H9 (cell line): ENCODE data around the gene LILRB1. TPM values are rescaled to one million over a fixed set of nuclear protein-coding genes. Genes with fewer than 3 reads are reported as not detected.

Experiments
- DNase-seq: peaks from one replicate; pipeline ENCODE4 v3.0.0-alpha.2; 2017
- H2AFZ ChIP-seq: one replicate; pipeline ENCODE4 v1.6.1; 2013; ENCODE audit warnings: mild to moderate bottlenecking, low read length, control low read depth, moderate library complexity
- H2AK5ac ChIP-seq: 2 replicates; pipeline ENCODE4 v1.6.1; 2013; ENCODE audit warnings: low read length, control low read depth, mixed read lengths; ENCODE audit not compliant: insufficient read length
- H2BK120ac ChIP-seq: one replicate; pipeline ENCODE4 v1.6.1; 2013; ENCODE audit warnings: low read depth, mild to moderate bottlenecking, low read length, control low read depth, inconsistent platforms; ENCODE audit not compliant: poor library complexity, severe bottlenecking
- H2BK12ac ChIP-seq: 2 replicates; pipeline ENCODE4 v1.6.1; 2013; ENCODE audit warnings: low read length, control low read depth, mixed read lengths, low read depth; ENCODE audit not compliant: insufficient read length
- H2BK15ac ChIP-seq: 2 replicates; pipeline ENCODE4 v1.6.1; 2013; ENCODE audit warnings: low read depth, low read length, control low read depth
- H2BK20ac ChIP-seq: one replicate; pipeline ENCODE4 v1.6.1; 2013; ENCODE audit warnings: low read depth, mild to moderate bottlenecking, low read length, control low read depth, inconsistent platforms; ENCODE audit not compliant: poor library complexity, severe bottlenecking
- H2BK5ac ChIP-seq: 2 replicates; pipeline ENCODE4 v1.6.1; 2013; ENCODE audit warnings: low read length, control low read depth, mixed read lengths; ENCODE audit not compliant: insufficient read length
- H3K14ac ChIP-seq: 2 replicates; pipeline ENCODE4 v1.6.1; 2013; ENCODE audit warnings: low read length, control low read depth; ENCODE audit not compliant: insufficient read depth
- H3K18ac ChIP-seq: 2 replicates; pipeline ENCODE4 v1.6.1; 2013; ENCODE audit warnings: low read depth, mild to moderate bottlenecking, mixed read lengths, low read length, control low read depth; ENCODE audit not compliant: insufficient read length
- H3K23ac ChIP-seq: 2 replicates; pipeline ENCODE4 v1.6.1; 2013; ENCODE audit warnings: low read length, control low read depth, mixed read lengths, low read depth; ENCODE audit not compliant: insufficient read length
- H3K23me2 ChIP-seq: 2 replicates; pipeline ENCODE4 v1.6.1; 2013; ENCODE audit warnings: low read depth, mild to moderate bottlenecking, mixed read lengths, low read length, control low read depth; ENCODE audit not compliant: insufficient read length, poor library complexity, severe bottlenecking
- H3K27ac ChIP-seq: 2 replicates; pipeline ENCODE4 v1.5.1; 2013; ENCODE audit warnings: low read length, control low read depth, mixed read lengths, low read depth; ENCODE audit not compliant: insufficient read length
- H3K27me3 ChIP-seq: 2 replicates; pipeline ENCODE4 v1.6.1; 2013; ENCODE audit warnings: low read length, control low read depth, inconsistent platforms; ENCODE audit not compliant: insufficient read depth
- H3K4ac ChIP-seq: 2 replicates; pipeline ENCODE4 v1.6.1; 2013; ENCODE audit warnings: low read depth, mild to moderate bottlenecking, control low read depth, inconsistent platforms, low read length, moderate library complexity
- H3K4me1 ChIP-seq: 2 replicates; pipeline ENCODE4 v1.6.1; 2013; ENCODE audit warnings: low read length, control low read depth, inconsistent platforms; ENCODE audit not compliant: insufficient read depth
- H3K4me2 ChIP-seq: 2 replicates; pipeline ENCODE4 v1.6.1; 2013; ENCODE audit warnings: low read length, control low read depth, mixed read lengths; ENCODE audit not compliant: insufficient read length, insufficient read depth
- H3K56ac ChIP-seq: 2 replicates; pipeline ENCODE4 v1.6.1; 2013; ENCODE audit warnings: low read depth, mild to moderate bottlenecking, mixed read lengths, low read length, control low read depth; ENCODE audit not compliant: insufficient read length
- H3K79me1 ChIP-seq: 2 replicates; pipeline ENCODE4 v1.6.1; 2013; ENCODE audit warnings: low read depth, mild to moderate bottlenecking, moderate library complexity, low read length, control low read depth, inconsistent platforms; ENCODE audit not compliant: insufficient read depth, poor library complexity, severe bottlenecking
- H3K79me2 ChIP-seq: 2 replicates; pipeline ENCODE4 v1.6.1; 2013; ENCODE audit warnings: low read length, control low read depth, inconsistent platforms; ENCODE audit not compliant: insufficient read depth
- H3K9ac ChIP-seq: 2 replicates; pipeline ENCODE4 v1.6.1; 2013; ENCODE audit warnings: low read length, control low read depth, mixed read lengths; ENCODE audit not compliant: insufficient read length; ENCODE audit errors: extremely low read depth
- H3K9me3 ChIP-seq: one replicate; pipeline ENCODE4 v1.6.1; 2013; ENCODE audit warnings: low read depth, low read length, inconsistent platforms; ENCODE audit not compliant: control insufficient read depth
- H3T11ph ChIP-seq: one replicate; pipeline ENCODE4 v1.6.1; 2013; ENCODE audit warnings: mild to moderate bottlenecking, low read length, control low read depth, inconsistent platforms
- H4K20me1 ChIP-seq: one replicate; pipeline ENCODE4 v1.6.1; 2013; ENCODE audit not compliant: control insufficient read depth, insufficient read length, insufficient read depth
- H4K5ac ChIP-seq: 2 replicates; pipeline ENCODE4 v1.6.1; 2013; ENCODE audit warnings: low read depth, mild to moderate bottlenecking, mixed read lengths, low read length, control low read depth; ENCODE audit not compliant: insufficient read length
- H4K8ac ChIP-seq: replicated peaks from 2 replicates; pipeline ENCODE4 v1.6.1; 2013; ENCODE audit warnings: low read length, control low read depth, mixed read lengths, low read depth; ENCODE audit not compliant: insufficient read length
- H4K91ac ChIP-seq: 2 replicates; pipeline ENCODE4 v1.6.1; 2013; ENCODE audit warnings: low read depth, mild to moderate bottlenecking, moderate library complexity, mixed read lengths, low read length, control low read depth; ENCODE audit not compliant: insufficient read length
- H3K27ac Mint-ChIP-seq, 3 experiments: 2 replicates in 2 of 3; 3 replicates in 1 of 3; pipeline ENCODE4 v1.8.0; 2020 to 2021; ENCODE audit warnings: mixed read lengths in 3 of 3, mild to moderate bottlenecking in 1 of 3, moderate library complexity in 1 of 3
- H3K27me3 Mint-ChIP-seq: 2 replicates; pipeline ENCODE4 v1.8.0; 2021; ENCODE audit warnings: low read depth, mild to moderate bottlenecking, moderate library complexity, mixed read lengths
- H3K36me3 Mint-ChIP-seq, 3 experiments: 2 replicates in 2 of 3; 3 replicates in 1 of 3; pipeline ENCODE4 v1.8.0; 2020 to 2021; ENCODE audit warnings: low read depth in 3 of 3, mixed read lengths in 3 of 3; ENCODE audit not compliant: insufficient read depth in 1 of 3
- H3K4me1 Mint-ChIP-seq, 2 experiments: 2 replicates each; pipeline ENCODE4 v1.8.0; 2020; ENCODE audit warnings: mixed read lengths in 2 of 2
- H3K4me3 Mint-ChIP-seq, 2 experiments: 2 replicates in 1 of 2; 3 replicates in 1 of 2; pipeline ENCODE4 v1.8.0; 2020 to 2021; ENCODE audit warnings: mild to moderate bottlenecking in 2 of 2, mixed read lengths in 2 of 2, moderate library complexity in 1 of 2
- H3K9me3 Mint-ChIP-seq, 2 experiments: 2 replicates in 1 of 2; 3 replicates in 1 of 2; pipeline ENCODE4 v1.8.0; 2020; ENCODE audit warnings: mild to moderate bottlenecking in 2 of 2, mixed read lengths in 2 of 2, moderate library complexity in 1 of 2
- WGBS: extraction: QIAGEN DNeasy Blood & Tissue Kit; methylation state at CpG from one replicate; pipeline ENCODE4 v1.1.7; 2013; ENCODE audit warnings: missing lambda C conversion rate, low lambda C conversion rate, mixed read lengths; ENCODE audit not compliant: insufficient read length; ENCODE audit errors: extremely low coverage; 5-methylcytosine and 5-hydroxymethylcytosine counted together
- total RNA-seq: library from RNA; stranded (reverse); gene quantifications from 2 replicates; pipeline ENCODE4 v1.2.1, GENCODE V29; 2021
- TF ChIP-seq, protein P1 (sequence below): fragments of 200-600 bp; sonication (generic); conservative IDR thresholded peaks from 3 replicates; pipeline ENCODE4 v1.8.0; 2021; ENCODE audit warnings: antibody characterized with exemption, mild to moderate bottlenecking

Gene LILRB1
- total RNA-seq, 1 experiment from 2014 or later: not detected

DNA sequence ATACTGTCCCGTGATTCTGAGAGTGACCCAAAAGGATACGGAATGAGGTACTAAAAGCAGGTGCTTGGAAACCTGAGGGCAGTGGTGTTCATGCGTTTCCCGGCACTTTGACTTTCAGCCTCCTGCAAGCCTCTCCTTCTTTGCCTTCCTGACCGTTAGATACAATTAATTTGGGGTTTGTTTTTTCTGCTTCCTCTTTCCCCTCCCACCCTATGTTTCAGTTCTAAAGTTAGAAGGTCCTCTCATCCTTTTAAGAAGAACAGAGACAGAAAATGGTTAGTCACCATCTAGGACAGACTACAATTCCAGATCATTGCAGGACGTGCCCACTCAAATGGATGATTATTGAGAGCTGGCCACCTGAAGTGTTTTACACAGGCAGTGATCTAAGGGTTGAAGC lies 30.7 kb downstream of the LILRB1 start:
- no peak overlapping the region for H2AFZ ChIP-seq
- no peak overlapping the region for H3K4ac ChIP-seq
- H3K27me3 Mint-ChIP-seq: peaks cover 2% of the 10 kb centered on the region
- no peaks in the 10 kb centered on the region for H3K23me2 ChIP-seq
- no peak overlapping the region for H2BK120ac ChIP-seq
- TF ChIP-seq, protein P1, sequence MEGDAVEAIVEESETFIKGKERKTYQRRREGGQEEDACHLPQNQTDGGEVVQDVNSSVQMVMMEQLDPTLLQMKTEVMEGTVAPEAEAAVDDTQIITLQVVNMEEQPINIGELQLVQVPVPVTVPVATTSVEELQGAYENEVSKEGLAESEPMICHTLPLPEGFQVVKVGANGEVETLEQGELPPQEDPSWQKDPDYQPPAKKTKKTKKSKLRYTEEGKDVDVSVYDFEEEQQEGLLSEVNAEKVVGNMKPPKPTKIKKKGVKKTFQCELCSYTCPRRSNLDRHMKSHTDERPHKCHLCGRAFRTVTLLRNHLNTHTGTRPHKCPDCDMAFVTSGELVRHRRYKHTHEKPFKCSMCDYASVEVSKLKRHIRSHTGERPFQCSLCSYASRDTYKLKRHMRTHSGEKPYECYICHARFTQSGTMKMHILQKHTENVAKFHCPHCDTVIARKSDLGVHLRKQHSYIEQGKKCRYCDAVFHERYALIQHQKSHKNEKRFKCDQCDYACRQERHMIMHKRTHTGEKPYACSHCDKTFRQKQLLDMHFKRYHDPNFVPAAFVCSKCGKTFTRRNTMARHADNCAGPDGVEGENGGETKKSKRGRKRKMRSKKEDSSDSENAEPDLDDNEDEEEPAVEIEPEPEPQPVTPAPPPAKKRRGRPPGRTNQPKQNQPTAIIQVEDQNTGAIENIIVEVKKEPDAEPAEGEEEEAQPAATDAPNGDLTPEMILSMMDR: no peak
- no peaks in the 10 kb centered on the region for H3K79me1 ChIP-seq
- no peaks in the 10 kb centered on the region for H3K79me2 ChIP-seq
- no peak for DNase-seq
- no peak overlapping the region for H4K91ac ChIP-seq
- no peak overlapping the region for H2BK5ac ChIP-seq
- no peaks in the 10 kb centered on the region for H3K27me3 ChIP-seq
- no peak overlapping the region for H3T11ph ChIP-seq
- no peak overlapping the region for H3K4me2 ChIP-seq
- H2BK12ac ChIP-seq: no peak overlapping the region
- H3K4me1 Mint-ChIP-seq: no peaks in the 10 kb centered on the region
- no peak overlapping the region for H3K27ac Mint-ChIP-seq
- H4K8ac ChIP-seq: no peak overlapping the region
- H2BK15ac ChIP-seq: no peak overlapping the region
- no CpG with 5 or more reads among the region's 6 CpGs for WGBS
- H4K20me1 ChIP-seq: no peaks in the 10 kb centered on the region
- no peak overlapping the region for H3K4me3 Mint-ChIP-seq
- no peak overlapping the region for H3K9ac ChIP-seq
- peaks cover 88 to 100% of the 10 kb centered on the region in 2 experiments for H3K9me3 Mint-ChIP-seq
- H3K23ac ChIP-seq: no peak overlapping the region
- H3K9me3 ChIP-seq: peaks cover 83% of the 10 kb centered on the region
- H3K56ac ChIP-seq: no peak overlapping the region
- H2AK5ac ChIP-seq: no peak overlapping the region
- no peak overlapping the region for H3K18ac ChIP-seq
- no peaks in the 10 kb centered on the region for H3K4me1 ChIP-seq
- no peak overlapping the region for H3K27ac ChIP-seq
- peaks cover 13 to 40% (median 23%) of the 10 kb centered on the region in 3 experiments; a peak in 6 of 7 replicates for H3K36me3 Mint-ChIP-seq
- no peak overlapping the region for H4K5ac ChIP-seq
- H3K14ac ChIP-seq: no peak overlapping the region
- H2BK20ac ChIP-seq: no peak overlapping the region
